MCF 10A (cell line): ENCODE data around the gene TRIM54. TPM values are rescaled to one million over a fixed set of nuclear protein-coding genes. Genes with fewer than 3 reads are reported as not detected.

Experiments
- Bru-seq: library from RNA; stranded (reverse); fragments of 400-500 nt; gene quantifications from one replicate; lab custom pipeline; 2021; lab: Mats Ljungman, UMichigan
- BruChase-seq, 2 experiments: library from RNA; stranded (reverse); fragments of 400-500 nt; gene quantifications; one replicate each; lab custom pipeline; 2021; lab: Mats Ljungman, UMichigan
- BruUV-seq: library from RNA; stranded (reverse); fragments of 400-500 nt; replicated peaks from 2 replicates; lab custom pipeline; 2021; lab: Mats Ljungman, UMichigan
- CTCF ChIA-PET: fragments of 300-600 bp; sonication (Branson Sonifier 250); formaldehyde crosslinking; extraction: SDS; loops from one replicate; lab custom pipeline; 2021; ENCODE audit warnings: antibody characterized with exemption, inconsistent platforms; lab: Yijun Ruan, JAX
- POLR2A ChIA-PET: fragments of 300-600, 350-650 bp; sonication (Branson Sonifier 250); formaldehyde crosslinking; extraction: SDS; loops from one replicate; lab custom pipeline; 2020; ENCODE audit warnings: antibody characterized with exemption, inconsistent platforms; lab: Yijun Ruan, JAX
- DNase-seq: peaks from one replicate; pipeline ENCODE4 v3.0.0-alpha.2; 2018; ENCODE audit not compliant: unreplicated experiment
- H3K27ac Mint-ChIP-seq: one replicate; pipeline ENCODE4 v1.8.0; 2022; ENCODE audit warnings: mild to moderate bottlenecking, low read depth, mixed read lengths; ENCODE audit not compliant: unreplicated experiment
- H3K27me3 Mint-ChIP-seq: one replicate; pipeline ENCODE4 v1.8.0; 2022; ENCODE audit warnings: mixed read lengths; ENCODE audit not compliant: insufficient read depth, unreplicated experiment
- H3K36me3 Mint-ChIP-seq: one replicate; pipeline ENCODE4 v1.8.0; 2022; ENCODE audit warnings: mild to moderate bottlenecking, moderate library complexity, mixed read lengths; ENCODE audit not compliant: insufficient read depth, unreplicated experiment
- H3K4me1 Mint-ChIP-seq: one replicate; pipeline ENCODE4 v1.8.0; 2022; ENCODE audit warnings: mixed read lengths; ENCODE audit not compliant: insufficient read depth, unreplicated experiment
- H3K4me3 Mint-ChIP-seq: one replicate; pipeline ENCODE4 v1.8.0; 2022; ENCODE audit warnings: mild to moderate bottlenecking, moderate library complexity, mixed read lengths; ENCODE audit not compliant: unreplicated experiment
- H3K9me3 Mint-ChIP-seq: one replicate; pipeline ENCODE4 v1.8.0; 2022; ENCODE audit warnings: mixed read lengths; ENCODE audit not compliant: unreplicated experiment
- CTCF ChIP-seq: fragments of 200-600 bp; IDR thresholded peaks from one replicate; pipeline ENCODE4 v1.8.0; 2022; ENCODE audit warnings: antibody characterized with exemption, mild to moderate bottlenecking; ENCODE audit not compliant: unreplicated experiment
- intact Hi-C: fragments of 100-400 bp; cut with micrococcal nuclease; formaldehyde crosslinking; loops from 2 replicates; pipeline ENCODE4 v1.14.1; 2022
- long read RNA-seq: library from polyadenylated mRNA; stranded (forward); transcript quantifications from one replicate; pipeline ENCODE4 v2.0.0, GENCODE V29; 2022
- total RNA-seq: library from RNA; stranded (reverse); gene quantifications from 2 replicates; pipeline ENCODE4 v1.2.3, GENCODE V29; 2022

TRIM54 gene, protein sequence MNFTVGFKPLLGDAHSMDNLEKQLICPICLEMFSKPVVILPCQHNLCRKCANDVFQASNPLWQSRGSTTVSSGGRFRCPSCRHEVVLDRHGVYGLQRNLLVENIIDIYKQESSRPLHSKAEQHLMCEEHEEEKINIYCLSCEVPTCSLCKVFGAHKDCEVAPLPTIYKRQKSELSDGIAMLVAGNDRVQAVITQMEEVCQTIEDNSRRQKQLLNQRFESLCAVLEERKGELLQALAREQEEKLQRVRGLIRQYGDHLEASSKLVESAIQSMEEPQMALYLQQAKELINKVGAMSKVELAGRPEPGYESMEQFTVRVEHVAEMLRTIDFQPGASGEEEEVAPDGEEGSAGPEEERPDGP
- total RNA-seq (not detected in 2 replicates), Bru-seq, nascent RNA (not detected), BruChase-seq, experiment 1, labeled RNA remaining after a 6-hour chase (not detected), BruChase-seq, experiment 2, labeled RNA remaining after a 2-hour chase (not detected)
- long read RNA-seq: 0 reads

GRCh38 chr2:27281855-27282559, at the start of gene TRIM54:
TSS of gene TRIM54 (plus strand) at chr2:27282429. CDS start at chr2:27282732, 303 bp downstream.
- Mint-ChIP-seq H3K27ac (no peak within 1 kb of the TSS), H3K4me1 (peaks cover 12% of the 10 kb centered on the region), H3K27me3 (peaks cover 16% of the 10 kb centered on the region), H3K9me3 (no peaks in the 10 kb centered on the region), H3K36me3 (no peaks in the 10 kb centered on the region), H3K4me3 (no peak within 1 kb of the TSS)
- no TSS peak for BruUV-seq
- ChIA-PET CTCF (interaction anchor here (0.6 to 7.2 kb wide), 17 partner anchors 9 to 320 kb away, joined by 3 to 96 read pairs (median 3); partner anchors contain the start of gene SLC30A3), POLR2A (interaction anchor here (0.6 to 4.1 kb wide), 5 partner anchors 11 to 230 kb away, joined by 3 to 22 read pairs (median 3); partner anchors contain the start of gene OST4)
- DNase-seq: no peak
- no peak for TF ChIP-seq CTCF
- intact Hi-C loops: loop anchor here (10.0 kb wide), 1 partner anchor 67 kb away; the partner anchor contains the start of genes ATRAID, CAD and SLC5A6

GRCh38 chr2:27233341-27233740, 48.9 kb upstream of the TRIM54 start:
- Mint-ChIP-seq H3K4me1 (no peaks in the 10 kb centered on the region), H3K27ac (no peak overlapping the region), H3K36me3 (peaks cover 90% of the 10 kb centered on the region), H3K9me3 (no peaks in the 10 kb centered on the region), H3K27me3 (no peaks in the 10 kb centered on the region), H3K4me3 (no peak overlapping the region)
- TF ChIP-seq CTCF: no peak
- ChIA-PET CTCF (interaction anchor here (0.6 kb wide), 1 partner anchor 64 kb away, joined by 3 read pairs; no protein-coding TSS in a partner anchor), POLR2A (interaction anchor here (0.9 kb wide), 1 partner anchor 13 kb away, joined by 3 read pairs; no protein-coding TSS in a partner anchor)
- DNase-seq: no peak
- intact Hi-C loops: no loop called here
- no TSS peak for BruUV-seq

DNA sequence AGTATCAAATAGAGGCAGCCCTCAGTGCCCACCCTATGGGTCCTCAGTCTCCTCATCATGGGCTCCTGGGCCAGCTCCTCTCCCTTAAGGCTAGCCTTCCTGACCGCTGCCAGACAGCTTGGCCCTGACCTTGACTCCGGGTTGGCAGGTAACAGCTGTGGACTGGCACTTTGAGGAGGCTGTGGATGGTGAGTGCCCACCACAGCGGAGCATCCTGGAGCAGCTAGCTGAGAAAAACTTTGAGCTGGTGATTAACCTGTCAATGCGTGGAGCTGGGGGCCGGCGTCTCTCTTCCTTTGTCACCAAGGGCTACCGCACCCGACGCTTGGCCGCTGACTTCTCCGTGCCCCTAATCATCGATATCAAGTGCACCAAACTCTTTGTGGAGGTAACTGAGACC, 46.1 kb upstream of the TRIM54 start:
- CTCF ChIA-PET: interaction anchor here (2.3 kb wide), 1 partner anchor 44 kb away, joined by 10 read pairs; no protein-coding TSS in a partner anchor
- no TSS peak for BruUV-seq
- TF ChIP-seq CTCF: no peak
- POLR2A ChIA-PET: no interaction called here
- Mint-ChIP-seq H3K36me3 (peaks cover 83% of the 10 kb centered on the region), H3K9me3 (no peaks in the 10 kb centered on the region), H3K27me3 (no peaks in the 10 kb centered on the region), H3K4me1 (no peaks in the 10 kb centered on the region), H3K27ac (no peak overlapping the region), H3K4me3 (no peak overlapping the region)
- DNase-seq: no peak
- intact Hi-C loops: no loop called here

DNA sequence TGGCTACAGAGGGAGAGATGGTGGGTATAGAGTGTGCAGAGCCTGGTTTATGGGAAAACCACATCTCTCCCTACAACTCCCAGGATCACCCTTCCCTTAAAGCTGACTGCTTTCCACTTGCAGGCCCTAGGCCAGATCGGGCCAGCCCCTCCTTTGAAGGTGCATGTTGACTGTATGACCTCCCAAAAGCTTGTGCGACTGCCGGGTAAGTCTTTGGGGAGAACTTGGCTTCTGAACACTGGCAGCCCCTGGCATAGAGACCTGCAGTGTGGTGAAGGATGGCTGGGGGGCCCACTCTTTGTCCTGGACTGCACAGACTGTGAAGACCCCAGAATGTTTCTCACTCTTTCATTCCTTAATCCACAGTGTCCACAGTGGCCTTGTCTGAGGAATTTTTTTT, 45.6 kb upstream of the TRIM54 start:
- Mint-ChIP-seq H3K4me3 (no peak overlapping the region), H3K27ac (no peak overlapping the region), H3K27me3 (no peaks in the 10 kb centered on the region), H3K36me3 (peaks cover 79% of the 10 kb centered on the region), H3K4me1 (no peaks in the 10 kb centered on the region), H3K9me3 (no peaks in the 10 kb centered on the region)
- DNase-seq: no peak
- intact Hi-C loops: no loop called here
- no peak for TF ChIP-seq CTCF
- POLR2A ChIA-PET: no interaction called here
- CTCF ChIA-PET: interaction anchor here (0.6 kb wide), 1 partner anchor 47 kb away, joined by 3 read pairs; no protein-coding TSS in a partner anchor
- BruUV-seq: no TSS peak
